ENCODE results near the gene MIPEP. TPM values are rescaled to one million over a fixed set of nuclear protein-coding genes. Genes with fewer than 3 reads are reported as not detected.

The MIPEP gene
- total RNA-seq: 10 to 100 TPM; 17.3 to 27.0 (median 24.6) TPM
- long read RNA-seq, donor 1, transcript MIPEP-201 (19 exons, 2,400 nt): major isoform, 12 of 18 reads
- long read RNA-seq, donor 1, partial matches to known transcripts: 3 of 18 reads
- long read RNA-seq, donor 1, other reads (novel, unspliced or antisense): 3 of 18 reads
- long read RNA-seq, donor 2, transcript MIPEP-201 (19 exons, 2,400 nt): major isoform, 21 of 24 reads
- long read RNA-seq, donor 2, partial matches to known transcripts: 2 of 24 reads
- long read RNA-seq, donor 2, other reads (novel, unspliced or antisense): 1 of 24 reads

DNA sequence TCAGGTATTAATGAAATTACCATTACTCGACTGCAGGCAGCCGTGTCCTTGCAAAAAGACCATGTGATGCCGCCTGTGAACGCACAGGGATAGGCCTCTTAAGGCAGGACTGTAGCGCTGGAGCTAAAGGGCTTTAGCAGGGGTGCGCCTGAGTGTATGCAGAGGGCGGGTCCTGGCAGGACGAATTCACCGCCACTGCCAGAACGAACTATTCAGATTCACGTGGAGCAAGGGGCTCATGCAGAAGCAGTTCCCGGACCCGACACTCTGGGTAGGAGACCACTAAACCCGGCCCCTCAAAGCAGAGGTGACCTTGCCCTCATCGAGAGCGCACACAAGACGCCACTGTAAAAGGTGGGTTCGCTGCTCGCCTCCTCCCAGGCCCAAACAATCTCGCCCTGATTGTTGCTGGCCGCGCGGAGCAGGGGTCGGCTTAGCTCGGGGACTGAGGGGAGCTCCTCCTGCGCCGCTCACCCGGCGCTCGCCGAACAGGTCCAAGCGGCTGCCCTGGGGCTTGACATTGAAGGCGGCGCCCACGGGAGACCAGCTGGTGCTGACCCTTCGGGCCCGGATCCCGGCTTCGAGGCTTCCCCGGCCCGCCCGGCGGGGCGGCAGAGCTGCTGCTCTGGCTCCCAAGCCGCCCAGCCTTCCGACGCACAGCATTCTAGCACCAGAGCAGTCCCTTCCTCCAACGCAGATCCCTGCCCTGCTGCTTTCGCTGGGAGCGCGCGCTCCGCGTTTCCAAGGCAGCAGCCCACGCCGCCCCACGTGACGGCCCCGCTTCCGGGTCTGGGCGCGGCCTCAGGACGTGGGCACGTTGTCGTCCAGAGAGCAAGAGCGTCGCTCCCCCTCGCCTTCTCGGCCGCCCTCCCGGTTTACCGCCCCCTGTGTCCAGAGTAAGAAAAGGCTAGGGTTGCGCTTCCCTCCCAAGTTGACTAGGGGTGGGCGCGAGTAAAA lies at the start of gene MIPEP:
MIPEP (minus strand) TSS at position 743 of the 957 bp plus-strand sequence; CDS start at position 663, 80 bp downstream.
- intact Hi-C loops (cut with DNase I, micrococcal nuclease): no loop called here
- DNase-seq (peak; percentile 95 to 97 (median 95)), ATAC-seq (peak; percentile 97)
- Histone ChIP-seq H3K9me3 (no peaks in the 10 kb centered on the region), H3K4me3 (peak within 1 kb of the TSS; percentile 99), H3K4me1 (ENCODE audit: low read depth) (peaks cover 11% of the 10 kb centered on the region), H3K36me3 (ENCODE audit: low read depth) (no peaks in the 10 kb centered on the region)
- TF ChIP-seq, protein P1, sequence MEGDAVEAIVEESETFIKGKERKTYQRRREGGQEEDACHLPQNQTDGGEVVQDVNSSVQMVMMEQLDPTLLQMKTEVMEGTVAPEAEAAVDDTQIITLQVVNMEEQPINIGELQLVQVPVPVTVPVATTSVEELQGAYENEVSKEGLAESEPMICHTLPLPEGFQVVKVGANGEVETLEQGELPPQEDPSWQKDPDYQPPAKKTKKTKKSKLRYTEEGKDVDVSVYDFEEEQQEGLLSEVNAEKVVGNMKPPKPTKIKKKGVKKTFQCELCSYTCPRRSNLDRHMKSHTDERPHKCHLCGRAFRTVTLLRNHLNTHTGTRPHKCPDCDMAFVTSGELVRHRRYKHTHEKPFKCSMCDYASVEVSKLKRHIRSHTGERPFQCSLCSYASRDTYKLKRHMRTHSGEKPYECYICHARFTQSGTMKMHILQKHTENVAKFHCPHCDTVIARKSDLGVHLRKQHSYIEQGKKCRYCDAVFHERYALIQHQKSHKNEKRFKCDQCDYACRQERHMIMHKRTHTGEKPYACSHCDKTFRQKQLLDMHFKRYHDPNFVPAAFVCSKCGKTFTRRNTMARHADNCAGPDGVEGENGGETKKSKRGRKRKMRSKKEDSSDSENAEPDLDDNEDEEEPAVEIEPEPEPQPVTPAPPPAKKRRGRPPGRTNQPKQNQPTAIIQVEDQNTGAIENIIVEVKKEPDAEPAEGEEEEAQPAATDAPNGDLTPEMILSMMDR (IDR thresholded peaks at IDR 0.05): peak; percentile 47

DNA sequence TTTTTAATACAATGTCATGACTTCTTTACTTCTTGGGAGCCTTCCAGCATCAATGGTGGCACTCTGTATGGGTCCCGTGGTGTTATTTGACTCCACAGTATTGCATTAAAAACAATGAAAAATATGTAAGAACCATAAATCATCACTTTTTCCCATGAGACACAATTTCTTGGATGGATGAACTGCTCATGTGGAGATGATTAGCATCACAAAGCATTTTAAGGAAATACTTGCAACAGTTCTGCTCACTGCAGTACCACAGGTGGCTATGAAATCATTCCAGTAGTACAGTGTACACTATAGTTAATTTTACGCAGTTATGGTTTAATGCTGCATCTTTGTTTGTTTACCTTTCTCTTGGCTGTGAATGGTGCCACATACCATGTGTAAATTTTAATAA lies 45.3 kb upstream of the MIPEP start:
- Histone ChIP-seq H3K4me3 (no peak overlapping the region), H3K9me3 (no peaks in the 10 kb centered on the region), H3K36me3 (ENCODE audit: low read depth) (no peaks in the 10 kb centered on the region), H3K4me1 (ENCODE audit: low read depth) (no peaks in the 10 kb centered on the region)
- DNase-seq: no peak
- no peak for ATAC-seq
- intact Hi-C loops (cut with DNase I, micrococcal nuclease): no loop called here
- TF ChIP-seq, protein P1 (IDR thresholded peaks at IDR 0.05): no peak

DNA sequence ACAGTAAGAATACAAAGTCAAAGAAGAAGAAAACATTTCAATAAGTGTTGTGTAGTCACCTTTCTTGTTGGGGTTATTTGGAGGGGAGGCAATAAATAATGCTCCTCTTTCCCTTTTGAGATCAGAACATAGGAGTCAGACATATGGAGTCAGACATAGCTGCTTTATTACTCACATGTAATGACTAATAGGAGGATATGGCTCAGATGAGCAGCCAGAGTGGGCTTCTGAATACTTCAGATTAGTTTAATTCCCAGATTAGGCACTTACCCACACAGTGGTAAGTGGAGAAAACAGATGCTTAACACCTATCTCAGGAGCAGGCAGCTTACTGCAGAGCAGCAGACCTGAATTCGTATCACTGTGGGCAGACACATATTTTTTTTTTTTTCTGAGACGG lies 39.8 kb upstream of the MIPEP start:
- TF ChIP-seq, protein P1 (IDR thresholded peaks at IDR 0.05): no peak
- Histone ChIP-seq H3K4me3 (no peak overlapping the region), H3K36me3 (ENCODE audit: low read depth) (no peaks in the 10 kb centered on the region), H3K9me3 (no peaks in the 10 kb centered on the region), H3K4me1 (ENCODE audit: low read depth) (no peaks in the 10 kb centered on the region)
- intact Hi-C loops (cut with DNase I, micrococcal nuclease): no loop called here
- ATAC-seq (no peak), DNase-seq (no peak)

DNA sequence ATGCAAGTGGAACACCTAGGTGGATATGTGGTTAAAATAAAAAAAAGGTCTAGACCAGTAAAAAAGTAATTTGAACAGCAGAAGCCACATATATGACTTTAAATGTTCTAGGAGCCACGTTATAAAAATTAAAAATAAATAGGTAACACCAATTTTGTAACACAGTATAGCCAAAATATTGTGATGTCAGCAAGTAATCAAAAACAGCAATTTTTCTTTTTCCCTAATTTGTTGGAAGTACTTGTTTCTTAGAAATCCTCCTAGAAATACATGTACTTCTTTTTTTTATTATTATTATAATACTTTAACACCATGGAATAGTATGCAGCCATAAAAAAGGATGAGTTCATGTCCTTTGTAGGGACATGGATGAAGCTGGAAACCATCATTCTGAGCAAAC lies 33.8 kb upstream of the MIPEP start:
- no peak for ATAC-seq
- no peaks in the 10 kb centered on the region for H3K36me3 ChIP-seq (ENCODE audit: low read depth)
- TF ChIP-seq, protein P1 (IDR thresholded peaks at IDR 0.05): no peak
- H3K9me3 ChIP-seq: no peaks in the 10 kb centered on the region
- no peak overlapping the region for H3K4me3 ChIP-seq
- intact Hi-C loops (cut with DNase I, micrococcal nuclease): no loop called here
- no peaks in the 10 kb centered on the region for H3K4me1 ChIP-seq (ENCODE audit: low read depth)
- no peak for DNase-seq

DNA sequence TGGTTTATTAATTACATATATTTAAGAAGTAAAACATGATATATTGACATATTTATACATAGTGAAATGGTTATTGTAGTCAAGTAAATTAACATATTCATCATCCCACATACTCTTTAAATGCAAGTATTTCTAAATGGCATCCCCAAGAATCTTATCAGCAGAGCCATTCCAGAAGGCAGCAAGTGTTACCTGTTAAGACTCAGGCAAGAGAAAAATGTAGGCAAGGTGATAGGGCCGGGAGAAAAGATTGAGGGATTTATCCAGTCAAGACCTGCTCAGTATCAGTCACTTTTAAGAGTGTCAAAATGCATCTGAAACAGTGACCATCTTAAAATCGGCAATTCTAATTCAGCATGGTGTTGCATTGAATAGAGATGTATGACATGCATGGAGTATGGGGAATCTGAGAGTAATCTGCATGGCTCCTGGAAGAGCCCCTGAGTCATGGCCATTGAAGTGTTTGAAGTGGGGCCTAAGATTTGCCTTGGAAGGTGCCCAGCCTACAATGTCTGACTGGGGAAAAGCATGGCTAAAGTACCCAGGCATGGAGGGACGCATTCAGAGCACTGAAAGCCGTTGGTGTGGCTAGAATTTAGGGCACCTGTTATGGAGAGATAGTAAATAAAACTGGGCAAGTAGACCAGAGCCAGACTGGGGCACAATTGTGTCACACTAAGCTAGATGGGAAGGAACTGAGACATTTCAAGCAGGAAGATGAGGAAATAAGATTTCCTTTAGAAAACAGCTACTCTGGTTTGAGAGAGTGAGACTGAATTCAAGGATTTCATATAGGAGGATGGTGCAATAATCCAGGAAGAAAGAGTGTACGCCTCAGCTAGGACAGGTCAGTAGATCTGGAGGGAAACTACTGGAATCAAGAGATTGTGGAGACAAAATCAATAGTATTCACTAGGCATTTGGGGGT lies 33.1 kb upstream of the MIPEP start:
- ATAC-seq (no peak), DNase-seq (no peak)
- Histone ChIP-seq H3K36me3 (ENCODE audit: low read depth) (no peaks in the 10 kb centered on the region), H3K4me3 (no peak overlapping the region), H3K4me1 (ENCODE audit: low read depth) (no peaks in the 10 kb centered on the region), H3K9me3 (no peaks in the 10 kb centered on the region)
- TF ChIP-seq, protein P1 (IDR thresholded peaks at IDR 0.05): no peak
- intact Hi-C loops (cut with DNase I, micrococcal nuclease): no loop called here
